ENCODE results near the gene FRYL.
"Not testable (repeated sequence)": the region's sequence is repeated elsewhere in the genome, so short reads cannot be mapped to it uniquely, and the experiment has no call there.

FRYL gene

DNA sequence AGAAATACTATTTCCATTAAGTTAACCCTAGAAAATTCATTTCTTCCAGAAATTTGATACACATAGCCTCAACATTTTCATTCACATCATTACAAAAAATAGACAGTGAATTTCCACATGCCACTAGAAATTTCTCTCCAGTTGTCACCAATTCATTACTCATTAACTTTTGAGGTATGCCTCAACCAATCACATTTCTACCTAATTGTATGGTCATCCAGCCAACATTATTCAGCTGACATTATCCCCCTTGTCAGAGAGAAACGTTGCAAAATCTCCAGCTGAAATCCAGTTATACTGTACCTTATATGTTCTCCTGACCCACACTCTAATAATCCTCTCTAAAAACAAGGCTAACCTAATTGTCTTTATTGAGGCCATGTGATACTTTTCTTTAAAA lies 24.8 kb downstream of the FRYL start:
- DNase-seq (ENCODE audit: insufficient read length, low spot score) (no peak), FAIRE-seq (no peak)
- TF ChIP-seq, protein P1, sequence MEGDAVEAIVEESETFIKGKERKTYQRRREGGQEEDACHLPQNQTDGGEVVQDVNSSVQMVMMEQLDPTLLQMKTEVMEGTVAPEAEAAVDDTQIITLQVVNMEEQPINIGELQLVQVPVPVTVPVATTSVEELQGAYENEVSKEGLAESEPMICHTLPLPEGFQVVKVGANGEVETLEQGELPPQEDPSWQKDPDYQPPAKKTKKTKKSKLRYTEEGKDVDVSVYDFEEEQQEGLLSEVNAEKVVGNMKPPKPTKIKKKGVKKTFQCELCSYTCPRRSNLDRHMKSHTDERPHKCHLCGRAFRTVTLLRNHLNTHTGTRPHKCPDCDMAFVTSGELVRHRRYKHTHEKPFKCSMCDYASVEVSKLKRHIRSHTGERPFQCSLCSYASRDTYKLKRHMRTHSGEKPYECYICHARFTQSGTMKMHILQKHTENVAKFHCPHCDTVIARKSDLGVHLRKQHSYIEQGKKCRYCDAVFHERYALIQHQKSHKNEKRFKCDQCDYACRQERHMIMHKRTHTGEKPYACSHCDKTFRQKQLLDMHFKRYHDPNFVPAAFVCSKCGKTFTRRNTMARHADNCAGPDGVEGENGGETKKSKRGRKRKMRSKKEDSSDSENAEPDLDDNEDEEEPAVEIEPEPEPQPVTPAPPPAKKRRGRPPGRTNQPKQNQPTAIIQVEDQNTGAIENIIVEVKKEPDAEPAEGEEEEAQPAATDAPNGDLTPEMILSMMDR (IDR thresholded peaks at IDR 0.05; ENCODE audit: insufficient read depth, missing control alignments): no peak

DNA sequence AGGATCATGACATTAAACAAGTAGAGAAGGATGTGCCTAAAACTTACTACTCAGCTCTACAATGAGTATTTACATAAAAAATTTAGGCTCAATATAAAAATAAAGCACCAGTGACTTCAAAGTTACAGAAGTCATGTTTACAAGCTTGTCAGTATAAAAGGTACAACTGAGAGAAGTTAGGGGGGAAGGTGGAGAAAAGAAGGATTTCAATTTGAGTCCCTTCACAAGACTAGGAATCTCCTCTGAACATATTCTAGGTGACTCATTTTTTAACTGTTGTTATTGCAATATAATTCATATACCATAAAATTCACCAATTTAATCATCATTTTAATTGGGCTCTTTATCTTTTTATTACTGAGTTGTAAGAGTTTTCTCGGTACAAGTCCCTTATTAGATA lies 26.9 kb downstream of the FRYL start:
- FAIRE-seq (no peak), DNase-seq (ENCODE audit: insufficient read length, low spot score) (no peak)
- TF ChIP-seq, protein P1 (IDR thresholded peaks at IDR 0.05; ENCODE audit: insufficient read depth, missing control alignments): no peak

DNA sequence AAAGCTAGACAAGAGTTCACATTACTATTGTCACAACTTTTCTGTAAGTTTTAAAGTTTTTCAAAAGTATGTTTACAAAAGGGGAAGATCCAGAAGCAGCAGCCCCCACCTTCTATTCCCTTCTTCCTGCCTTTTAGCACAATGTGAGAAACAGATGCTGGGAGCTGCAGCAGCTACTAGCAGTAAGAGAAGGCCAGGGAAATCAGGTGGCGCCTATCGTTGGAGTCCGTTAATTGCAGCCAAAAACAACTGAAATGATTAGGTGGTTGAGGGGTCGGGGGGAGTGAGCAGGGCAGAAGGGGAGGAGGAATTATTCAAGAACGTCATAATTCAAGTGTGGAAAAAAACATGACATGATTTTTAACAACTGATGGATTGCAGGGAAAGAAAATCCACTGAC lies 27.4 kb downstream of the FRYL start:
- no peak for DNase-seq (ENCODE audit: insufficient read length, low spot score)
- peak; percentile 35 for FAIRE-seq
- TF ChIP-seq, protein P1 (IDR thresholded peaks at IDR 0.05; ENCODE audit: insufficient read depth, missing control alignments): no peak

DNA sequence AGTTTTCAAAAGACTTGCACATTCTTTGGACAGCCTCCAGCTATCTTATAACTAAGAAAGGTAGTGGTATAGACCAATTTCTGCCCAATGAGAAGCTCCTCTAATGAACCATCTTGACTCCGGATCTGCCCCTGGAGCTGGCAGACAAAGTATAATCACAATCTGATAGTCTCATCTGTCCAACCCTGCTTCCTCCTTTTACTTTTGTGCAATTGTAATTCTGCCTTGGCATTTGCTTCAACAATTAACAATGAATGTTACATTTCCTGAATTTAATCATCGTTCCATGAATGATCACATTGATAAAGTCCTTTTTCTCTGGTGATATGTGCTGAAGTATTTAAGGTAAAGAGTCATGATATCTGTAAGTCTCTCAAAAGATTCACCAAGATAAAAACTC lies 27.8 kb downstream of the FRYL start:
- no peak for DNase-seq (ENCODE audit: insufficient read length, low spot score)
- TF ChIP-seq, protein P1 (IDR thresholded peaks at IDR 0.05; ENCODE audit: insufficient read depth, missing control alignments): no peak
- FAIRE-seq: no peak

DNA sequence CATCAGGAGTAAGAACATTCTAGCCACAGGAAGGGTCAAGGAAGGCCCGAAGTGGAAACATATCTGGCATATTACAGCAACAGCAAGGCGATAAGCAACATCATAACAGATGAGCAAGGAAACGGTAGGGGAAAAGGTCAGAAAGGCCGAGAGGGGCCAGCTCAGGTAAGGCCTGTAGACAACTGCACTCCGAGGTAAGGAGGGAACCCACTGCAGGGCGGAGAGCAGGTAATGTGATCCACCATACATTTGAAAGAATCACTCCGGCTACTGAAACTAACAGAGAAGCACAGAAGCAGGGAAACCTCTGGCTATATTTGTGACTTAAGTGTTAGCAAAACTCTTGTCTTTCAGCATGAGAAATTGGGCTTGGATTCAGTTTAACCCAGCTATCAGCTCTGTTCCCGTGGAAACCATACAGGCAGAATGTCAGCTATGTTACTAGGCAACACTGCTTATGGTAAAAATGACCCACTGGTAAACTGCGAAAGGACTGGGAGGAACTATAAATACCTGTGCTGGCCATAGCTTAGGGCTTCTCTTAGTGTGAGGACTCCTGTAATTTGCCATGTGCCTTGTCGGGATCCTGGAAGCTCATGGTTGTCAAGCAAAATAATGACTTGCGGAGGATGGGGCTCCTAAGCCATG lies 31.0 kb downstream of the FRYL start:
- no peak for DNase-seq (ENCODE audit: insufficient read length, low spot score)
- TF ChIP-seq, protein P1 (IDR thresholded peaks at IDR 0.05; ENCODE audit: insufficient read depth, missing control alignments): no peak
- no peak for FAIRE-seq

DNA sequence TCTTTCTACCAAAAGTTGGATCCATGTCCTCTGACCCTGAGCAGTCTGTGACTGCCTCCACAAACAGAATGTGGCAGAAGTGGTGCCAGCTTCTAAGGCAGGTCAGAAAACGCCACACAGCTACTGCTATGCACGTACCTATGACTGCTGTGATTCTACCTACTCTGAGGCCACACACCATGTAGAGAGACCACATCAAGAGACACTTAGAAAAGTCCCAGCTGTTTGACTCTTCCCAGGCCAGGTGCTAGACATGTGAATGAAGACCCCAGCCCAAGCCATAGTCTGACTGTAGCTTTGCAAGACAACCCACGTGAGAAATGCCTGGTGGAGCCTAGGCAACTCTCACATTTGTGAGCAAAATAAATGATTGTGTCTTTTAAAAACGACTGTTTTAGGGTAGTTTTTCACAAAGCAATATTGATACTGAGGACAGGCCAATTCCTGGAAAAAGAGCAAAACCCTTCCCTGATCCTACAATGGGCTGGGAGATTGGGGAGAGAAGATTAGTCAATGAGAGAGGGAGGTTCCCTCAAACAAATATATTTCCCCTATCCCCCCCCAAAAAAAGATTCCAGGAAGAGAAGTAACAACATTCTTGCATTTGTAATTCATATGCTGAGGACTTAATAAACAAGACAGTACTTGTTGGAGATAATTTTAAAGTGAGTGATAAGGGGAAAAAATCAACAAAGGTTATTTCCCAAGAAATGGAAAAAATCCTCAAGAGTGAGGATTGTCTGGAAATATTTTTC lies 33.3 kb downstream of the FRYL start:
- FAIRE-seq: no peak

DNA sequence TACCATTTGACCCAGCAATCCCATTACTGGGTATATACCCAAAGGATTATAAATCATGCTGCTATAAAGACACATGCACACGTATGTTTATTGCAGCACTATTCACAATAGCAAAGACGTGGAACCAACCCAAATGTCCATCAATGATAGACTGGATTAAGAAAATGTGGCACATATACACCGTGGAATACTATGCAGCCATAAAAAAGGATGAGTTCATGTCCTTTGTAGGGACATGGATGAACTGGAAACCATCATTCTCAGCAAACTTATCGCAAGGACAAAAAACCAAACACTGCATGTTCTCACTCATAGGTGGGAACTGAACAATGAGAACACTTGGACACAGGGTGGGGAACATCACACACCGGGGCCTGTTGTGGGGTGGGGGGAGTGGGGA lies 34.9 kb downstream of the FRYL start:
- FAIRE-seq; DNase-seq (ENCODE audit: insufficient read length, low spot score): not testable (repeated sequence)

More for the DNA sequence above, 33.3 kb downstream of the FRYL start:
- no peak for DNase-seq (ENCODE audit: insufficient read length, low spot score)
- TF ChIP-seq, protein P1 (IDR thresholded peaks at IDR 0.05; ENCODE audit: insufficient read depth, missing control alignments): no peak
